Activated CD8-positive, alpha-beta memory T cell treated with anti-CD3 and anti-CD28 coated beads for 1 hour (primary cell): ENCODE data around the gene IRF4.

Experiments used
- DNase-seq, 2 donors: peaks; one replicate each; pipeline ENCODE4 v3.0.0-alpha.2; 2020; ENCODE audit warnings: low read depth in 1 of 2; ENCODE audit errors: extremely low read depth in 1 of 2

The IRF4 gene

GRCh38 chr6:436308-437036 lies 44.9 kb downstream of the IRF4 start:
- no peak for DNase-seq

GRCh38 chr6:437037-437392 lies 45.5 kb downstream of the IRF4 start:
- DNase-seq: no peak

- DNase-seq: no peak
These were observed 47.1 kb downstream of the IRF4 start for GRCh38 chr6:438634-439170.

- no peak for DNase-seq
These were observed 48.2 kb downstream of the IRF4 start for GRCh38 chr6:439641-440167.

- no peak for DNase-seq
These were observed 49.8 kb downstream of the IRF4 start for GRCh38 chr6:441126-441920.

GRCh38 chr6:443621-444159 lies 52.1 kb downstream of the IRF4 start:
- no peak for DNase-seq

- DNase-seq: peak in 1 of 2 donors; percentile 37
These were observed 53.2 kb downstream of the IRF4 start for GRCh38 chr6:444653-445275.

- DNase-seq: no peak
These were observed 54.2 kb downstream of the IRF4 start for GRCh38 chr6:445571-446417.

GRCh38 chr6:446418-447366 lies 55.1 kb downstream of the IRF4 start:
- peak; percentile 76 to 80 for DNase-seq

GRCh38 chr6:447381-448165 lies 56.0 kb downstream of the IRF4 start:
- DNase-seq: peak in 1 of 2 donors; percentile 25

GRCh38 chr6:448296-449056 lies 56.9 kb downstream of the IRF4 start:
- DNase-seq: no peak

GRCh38 chr6:449057-449430 lies 57.5 kb downstream of the IRF4 start:
- no peak for DNase-seq

GRCh38 chr6:449486-450419 lies 58.2 kb downstream of the IRF4 start:
- DNase-seq: no peak

GRCh38 chr6:451336-451735 lies 59.8 kb downstream of the IRF4 start:
- no peak for DNase-seq

- no peak for DNase-seq
These were observed 60.3 kb downstream of the IRF4 start for GRCh38 chr6:451847-452246.

GRCh38 chr6:452301-453067 lies 60.9 kb downstream of the IRF4 start:
- no peak for DNase-seq
